ENCODE results near the gene NR3C2. TPM values are rescaled to one million over a fixed set of nuclear protein-coding genes. Genes with fewer than 3 reads are reported as not detected.

The NR3C2 gene
- total and polyA plus RNA-seq, 10 of the 15 experiments (the other 5 are each of a cell fraction or from before 2014, with no cell fraction given) = 0.05 to 0.11 (median 0.08) TPM; not detected in 4

- Histone ChIP-seq H3K4me1 (ENCODE audit: control insufficient read depth, insufficient read depth, low read length) (no peaks in the 10 kb centered on the region), H3K27ac (ENCODE audit: control insufficient read depth, insufficient read depth) (no peak overlapping the region), H2AFZ (ENCODE audit: control insufficient read depth, low read depth, low read length) (no peak overlapping the region), H3K36me3 (ENCODE audit: control insufficient read depth in 2 of 2, insufficient read depth in 2 of 2, low read length in 1 of 2) (peaks cover 7 to 9% of the 10 kb centered on the region in 2 experiments; a peak in 3 of 4 replicates), H3K9me3 (replicated peaks; ENCODE audit: control insufficient read depth, insufficient read depth, low read length) (peaks cover 7% of the 10 kb centered on the region; the same call in 1 of the 3 replicates), H3K4me2 (ENCODE audit: control insufficient read depth, insufficient read depth) (no peak overlapping the region), H3K79me2 (ENCODE audit: control insufficient read depth, insufficient read depth, low read length) (no peaks in the 10 kb centered on the region), H4K20me1 (ENCODE audit: control insufficient read depth, insufficient read depth) (no peaks in the 10 kb centered on the region), H3K27me3 (replicated peaks in 1 of 2; ENCODE audit: control insufficient read depth in 2 of 2, insufficient read depth in 2 of 2, low read length in 1 of 2) (no peaks in the 10 kb centered on the region), H3K9ac (ENCODE audit: control insufficient read depth, insufficient read depth, low read length) (no peak overlapping the region), H3K4me3 (no peak overlapping the region)
- WGBS (ENCODE audit: insufficient coverage, insufficient replicate concordance, low lambda C conversion rate, missing lambda C conversion rate) = 86% methylated on average over 6 of the region's 6 CpGs
- ATAC-seq = no peak
- SMC1A ChIA-PET (ENCODE audit: uncharacterized antibody, unreplicated experiment) = no interaction called here
- intact Hi-C loops (cut with micrococcal nuclease; ENCODE audit: unreplicated experiment) (no loop called here), in situ Hi-C loops (cut with MboI) (no loop called here)
- BruUV-seq (replicated peaks) = no TSS peak
- POLR2A ChIA-PET = no interaction called here
- FAIRE-seq = no peak
- RAD21 ChIA-PET (ENCODE audit: unreplicated experiment) = no interaction called here
- no peak for DNase-seq (ENCODE audit: low read depth, low spot score)
- TF ChIP-seq NFYB (IDR thresholded peaks at IDR 0.05; ENCODE audit: insufficient read depth, low read depth, low read length) = no peak
- TF ChIP-seq ZSCAN29 (IDR thresholded peaks at IDR 0.05) = no peak
- TF ChIP-seq ZZZ3 (IDR thresholded peaks at IDR 0.05; ENCODE audit: control insufficient read depth, insufficient read length, low read depth) = no peak
- no peak for TF ChIP-seq NR2C2 (IDR thresholded peaks at IDR 0.05; ENCODE audit: borderline replicate concordance, control insufficient read depth, insufficient read length, low read depth)
- TF ChIP-seq BMI1 (IDR thresholded peaks at IDR 0.05; ENCODE audit: borderline replicate concordance) = no peak
- no peak for TF ChIP-seq ZNF217 (IDR thresholded peaks at IDR 0.05)
- TF ChIP-seq STAT1 (conservative IDR thresholded peaks at IDR 0.05) = no peak
- TF ChIP-seq TAF1 (IDR thresholded peaks at IDR 0.05; ENCODE audit: borderline replicate concordance, low read depth, low read length) = no peak
- TF ChIP-seq DPF2 (IDR thresholded peaks at IDR 0.05) = no peak
- no peak for TF ChIP-seq LARP7 (IDR thresholded peaks at IDR 0.05)
- TF ChIP-seq IRF5 (IDR thresholded peaks at IDR 0.05; ENCODE audit: borderline replicate concordance) = no peak
- TF ChIP-seq ZNF384 (IDR thresholded peaks at IDR 0.05; ENCODE audit: borderline replicate concordance, low read depth, low read length) = no peak
- no peak for TF ChIP-seq CTCF (IDR thresholded peaks at IDR 0.05 in 2 of 3, conservative IDR thresholded peaks at IDR 0.05 in 1 of 3; ENCODE audit: control insufficient read depth in 2 of 3, extremely low read depth in 1 of 3, insufficient read depth in 1 of 3, low read depth in 3 of 3, low read length in 3 of 3)
- TF ChIP-seq SIX5 (IDR thresholded peaks at IDR 0.05; ENCODE audit: low read depth, low read length, severe bottlenecking) = no peak
- no peak for TF ChIP-seq SIN3A (IDR thresholded peaks at IDR 0.05; ENCODE audit: low read depth, low read length)
- CTCF ChIA-PET = no interaction called here
Measured at GRCh38 chr4:148073349-148073748, 368.9 kb downstream of the NR3C2 start.
